CD14-positive monocyte (primary cell): ENCODE measurements around the gene L1TD1. TPM values are rescaled to one million over a fixed set of nuclear protein-coding genes. Genes with fewer than 3 reads are reported as not detected.

Experiments used
- DNase-seq, 3 donors: peaks; one replicate each; pipeline ENCODE4 v3.0.0-alpha.2; 2011 to 2022
- H2AFZ ChIP-seq: 2 replicates; pipeline ENCODE4 v1.6.0; 2012; ENCODE audit warnings: mild to moderate bottlenecking, low read depth, low read length, inconsistent platforms; ENCODE audit not compliant: insufficient read depth, poor library complexity, severe bottlenecking
- H3K27ac ChIP-seq, 2 donors: 1 replicate in 1 of 2; 2 replicates in 1 of 2; pipeline ENCODE4 v1.5.1; 2012 to 2013; ENCODE audit warnings: low read length in 2 of 2, control low read depth in 1 of 2, inconsistent platforms in 1 of 2, low read depth in 1 of 2, mild to moderate bottlenecking in 1 of 2
- H3K27me3 ChIP-seq, 2 donors: one replicate each; pipeline versions ENCODE4 v1.6.0 to v1.6.1; 2011 to 2013; ENCODE audit warnings: low read length in 2 of 2; ENCODE audit not compliant: control insufficient read depth in 2 of 2, insufficient read depth in 2 of 2
- H3K36me3 ChIP-seq, 2 donors: replicated peaks in 1 of 2; 1 replicate in 1 of 2; 2 replicates in 1 of 2; pipeline versions ENCODE4 v1.5.1 to v1.6.1; 2012 to 2013; ENCODE audit warnings: low read length in 2 of 2, control low read depth in 1 of 2, inconsistent platforms in 1 of 2, mild to moderate bottlenecking in 1 of 2; ENCODE audit not compliant: insufficient read depth in 2 of 2, control insufficient read depth in 1 of 2
- H3K4me1 ChIP-seq, 2 donors: 1 replicate in 1 of 2; 2 replicates in 1 of 2; pipeline versions ENCODE4 v1.5.1 to v1.6.1; 2012 to 2013; ENCODE audit warnings: low read length in 2 of 2, control low read depth in 1 of 2, inconsistent platforms in 1 of 2, mild to moderate bottlenecking in 1 of 2, moderate library complexity in 1 of 2; ENCODE audit not compliant: insufficient read depth in 2 of 2, control insufficient read depth in 1 of 2
- H3K4me2 ChIP-seq: replicated peaks from 2 replicates; pipeline ENCODE3; 2012; ENCODE audit warnings: low read length, moderate library complexity, mild to moderate bottlenecking; ENCODE audit not compliant: poor library complexity, severe bottlenecking; ENCODE audit errors: extremely low read depth
- H3K4me3 ChIP-seq, 3 experiments: fragments of 200-600 bp in 1 of 3; sonication (generic) in 1 of 3; replicated peaks in 1 of 3; 1 replicate in 2 of 3; 2 replicates in 1 of 3; pipeline ENCODE4 v1.5.1; 2011 to 2013; ENCODE audit warnings: low read length in 3 of 3, mild to moderate bottlenecking in 3 of 3, control low read depth in 2 of 3, low read depth in 2 of 3, inconsistent platforms in 1 of 3, moderate library complexity in 1 of 3
- H3K79me2 ChIP-seq: 2 replicates; pipeline ENCODE4 v1.6.0; 2012; ENCODE audit warnings: mild to moderate bottlenecking, control low read depth, inconsistent platforms, low read length, moderate library complexity; ENCODE audit not compliant: insufficient read depth
- H3K9ac ChIP-seq: 2 replicates; pipeline ENCODE4 v1.6.0; 2017; ENCODE audit warnings: low read length, mild to moderate bottlenecking; ENCODE audit not compliant: insufficient read depth, poor library complexity, severe bottlenecking
- H3K9me3 ChIP-seq, 2 donors: replicated peaks in 1 of 2; 1 replicate in 1 of 2; 2 replicates in 1 of 2; pipeline versions ENCODE4 v1.5.1 to v1.6.1; 2012 to 2013; ENCODE audit warnings: low read length in 2 of 2, control low read depth in 1 of 2; ENCODE audit not compliant: control insufficient read depth in 1 of 2, insufficient read depth in 1 of 2
- H4K20me1 ChIP-seq: 2 replicates; pipeline ENCODE4 v1.6.0; 2012; ENCODE audit warnings: mild to moderate bottlenecking, low read length, control low read depth, moderate library complexity; ENCODE audit not compliant: insufficient read depth
- H3K27ac Mint-ChIP-seq, 7 donors: one replicate each; pipeline ENCODE4 v1.8.0; 2020; ENCODE audit warnings: mild to moderate bottlenecking in 7 of 7, mixed read lengths in 7 of 7, moderate library complexity in 6 of 7, inconsistent platforms in 2 of 7
- H3K27me3 Mint-ChIP-seq, 3 donors: one replicate each; pipeline ENCODE4 v1.8.0; 2021 to 2022; ENCODE audit warnings: low read depth in 3 of 3, mild to moderate bottlenecking in 3 of 3, mixed read lengths in 3 of 3, moderate library complexity in 3 of 3, inconsistent platforms in 1 of 3
- H3K36me3 Mint-ChIP-seq, 2 donors: one replicate each; pipeline ENCODE4 v1.8.0; 2020; ENCODE audit warnings: mixed read lengths in 2 of 2, inconsistent platforms in 1 of 2, mild to moderate bottlenecking in 1 of 2
- H3K4me1 Mint-ChIP-seq: one replicate; pipeline ENCODE4 v1.8.0; 2020; ENCODE audit warnings: mild to moderate bottlenecking, mixed read lengths
- H3K4me3 Mint-ChIP-seq, 2 donors: one replicate each; pipeline ENCODE4 v1.8.0; 2020; ENCODE audit warnings: mild to moderate bottlenecking in 2 of 2, mixed read lengths in 2 of 2, moderate library complexity in 1 of 2
- H3K9me3 Mint-ChIP-seq, 7 donors: one replicate each; pipeline ENCODE4 v1.8.0; 2020 to 2022; ENCODE audit warnings: mixed read lengths in 7 of 7, mild to moderate bottlenecking in 6 of 7, moderate library complexity in 6 of 7, inconsistent platforms in 2 of 7
- CTCF ChIP-seq: fragments of 200-600 bp; IDR thresholded peaks from one replicate; pipeline ENCODE4 v1.8.0; 2022; ENCODE audit warnings: antibody characterized with exemption, mild to moderate bottlenecking
- WGBS: methylation state at CpG from one replicate; pipeline ENCODE4 v1.1.5; 2013; ENCODE audit warnings: missing lambda C conversion rate; ENCODE audit not compliant: insufficient coverage; 5-methylcytosine and 5-hydroxymethylcytosine counted together
- intact Hi-C, 2 donors: fragments of 100-400 bp; cut with micrococcal nuclease; formaldehyde crosslinking; loops; one replicate each; pipeline versions ENCODE4 v1.15.0 to v1.15.1; 2023
- polyA plus RNA-seq, 3 donors: library from polyadenylated mRNA; depleted of rRNA in 1 of 3; unstranded in 2 of 3; stranded (reverse) in 1 of 3; fragments of 300-500 nt in 2 of 3; fragments of >200 nt in 1 of 3; fragmentation: Illumina TruSeq in 2 of 3; gene quantifications; 1 replicate in 2 of 3; 2 replicates in 1 of 3; pipeline ENCODE4 v1.2.3, GENCODE V29; 2012 to 2021

The L1TD1 gene
- polyA plus RNA-seq, 3 donors = 0.09 to 0.22 (median 0.12) TPM

GRCh38 chr1:62208970-62209369, 14.3 kb downstream of the L1TD1 start:
- Mint-ChIP-seq H3K9me3 (peaks cover 13 to 39% (median 29%) of the 10 kb centered on the region in 7 donors), H3K4me3 (no peak overlapping the region), H3K27me3 (peaks cover 0 to 4% (median 1%) of the 10 kb centered on the region in 3 donors), H3K4me1 (peaks cover 16% of the 10 kb centered on the region), H3K36me3 (peaks cover 0 to 3% of the 10 kb centered on the region in 2 donors), H3K27ac (no peak overlapping the region)
- TF ChIP-seq CTCF = no peak
- Histone ChIP-seq H2AFZ (no peak overlapping the region), H4K20me1 (no peaks in the 10 kb centered on the region), H3K36me3 (no peaks in the 10 kb centered on the region), H3K4me2 (no peak overlapping the region), H3K9me3 (peaks cover 6 to 10% of the 10 kb centered on the region in 2 donors), H3K4me1 (peaks cover 3 to 16% of the 10 kb centered on the region in 2 donors), H3K9ac (no peak overlapping the region), H3K79me2 (no peaks in the 10 kb centered on the region), H3K4me3 (no peak overlapping the region), H3K27me3 (no peaks in the 10 kb centered on the region), H3K27ac (no peak overlapping the region)
- intact Hi-C loops = no loop called here
- WGBS = 71% methylated on average over 1 of the region's 1 CpG
- DNase-seq = no peak

- intact Hi-C loops = no loop called here
- Mint-ChIP-seq H3K36me3 (peaks cover 0 to 3% of the 10 kb centered on the region in 2 donors), H3K27ac (peak overlapping the region; percentile 70 to 90 (median 83)), H3K27me3 (peaks cover 0 to 5% (median 2%) of the 10 kb centered on the region in 3 donors), H3K9me3 (peaks cover 13 to 39% (median 29%) of the 10 kb centered on the region in 7 donors), H3K4me3 (peak overlapping the region in 1 of 2 donors; percentile 8), H3K4me1 (peaks cover 21% of the 10 kb centered on the region)
- peaks cover 6 to 10% of the 10 kb centered on the region in 2 donors for H3K9me3 ChIP-seq
- TF ChIP-seq CTCF = no peak
- no peaks in the 10 kb centered on the region for H3K79me2 ChIP-seq
- H3K4me1 ChIP-seq = peaks cover 3 to 22% of the 10 kb centered on the region in 2 donors
- no CpG with 5 or more reads among the region's 1 CpG for WGBS
- H3K36me3 ChIP-seq = no peaks in the 10 kb centered on the region
- no peaks in the 10 kb centered on the region for H3K27me3 ChIP-seq
- no peak overlapping the region for H3K4me3 ChIP-seq
- H3K9ac ChIP-seq = no peak overlapping the region
- H3K4me2 ChIP-seq = no peak overlapping the region
- peak overlapping the region in 1 of 2 donors; percentile 66 for H3K27ac ChIP-seq
- H2AFZ ChIP-seq = no peak overlapping the region
- H4K20me1 ChIP-seq = no peaks in the 10 kb centered on the region
- peak; percentile 57 to 73 (median 59) for DNase-seq
Measured at GRCh38 chr1:62209931-62210595, 15.4 kb downstream of the L1TD1 start.
